WERI-Rb-1 (cell line): ENCODE data around the gene DCAF4L1.

Source experiments
- DNase-seq: peaks from one replicate; pipeline ENCODE4 v3.0.0-alpha.2; 2020
- H3K27ac ChIP-seq: fragments of 250-450 bp; sonication (Bioruptor Pico); 2 replicates; pipeline ENCODE4 v1.5.1; 2020; ENCODE audit warnings: mild to moderate bottlenecking, moderate library complexity
- H3K27me3 ChIP-seq: fragments of 250-450 bp; sonication (Bioruptor Pico); 2 replicates; pipeline ENCODE4 v1.5.1; 2021; ENCODE audit warnings: mild to moderate bottlenecking, low read depth, moderate library complexity; ENCODE audit not compliant: insufficient read depth, severe bottlenecking
- H3K36me3 ChIP-seq: fragments of 250-450 bp; sonication (Bioruptor Pico); 2 replicates; pipeline ENCODE4 v1.5.1; 2020; ENCODE audit warnings: mild to moderate bottlenecking, moderate library complexity
- H3K4me3 ChIP-seq: 2 replicates; pipeline ENCODE4 v1.5.1; 2011; ENCODE audit warnings: low read depth, mild to moderate bottlenecking, control low read depth, low read length
- H3K9me3 ChIP-seq: fragments of 250-450 bp; sonication (Bioruptor Pico); 2 replicates; pipeline ENCODE4 v1.5.1; 2021; ENCODE audit warnings: mild to moderate bottlenecking, moderate library complexity; ENCODE audit not compliant: severe bottlenecking
- TF ChIP-seq, protein P1 (sequence below): IDR thresholded peaks from 2 replicates; pipeline ENCODE4 v1.5.1; 2011; ENCODE audit warnings: low read depth, mild to moderate bottlenecking, control low read depth, inconsistent platforms, low read length

Gene DCAF4L1

GRCh38 chr4:41957634-41958033 is 23.9 kb upstream of the DCAF4L1 start:
- H3K27me3 ChIP-seq: no peaks in the 10 kb centered on the region
- H3K4me3 ChIP-seq: no peak overlapping the region
- no peaks in the 10 kb centered on the region for H3K9me3 ChIP-seq
- H3K36me3 ChIP-seq: peaks cover 5% of the 10 kb centered on the region
- no peak for DNase-seq
- TF ChIP-seq, protein P1, sequence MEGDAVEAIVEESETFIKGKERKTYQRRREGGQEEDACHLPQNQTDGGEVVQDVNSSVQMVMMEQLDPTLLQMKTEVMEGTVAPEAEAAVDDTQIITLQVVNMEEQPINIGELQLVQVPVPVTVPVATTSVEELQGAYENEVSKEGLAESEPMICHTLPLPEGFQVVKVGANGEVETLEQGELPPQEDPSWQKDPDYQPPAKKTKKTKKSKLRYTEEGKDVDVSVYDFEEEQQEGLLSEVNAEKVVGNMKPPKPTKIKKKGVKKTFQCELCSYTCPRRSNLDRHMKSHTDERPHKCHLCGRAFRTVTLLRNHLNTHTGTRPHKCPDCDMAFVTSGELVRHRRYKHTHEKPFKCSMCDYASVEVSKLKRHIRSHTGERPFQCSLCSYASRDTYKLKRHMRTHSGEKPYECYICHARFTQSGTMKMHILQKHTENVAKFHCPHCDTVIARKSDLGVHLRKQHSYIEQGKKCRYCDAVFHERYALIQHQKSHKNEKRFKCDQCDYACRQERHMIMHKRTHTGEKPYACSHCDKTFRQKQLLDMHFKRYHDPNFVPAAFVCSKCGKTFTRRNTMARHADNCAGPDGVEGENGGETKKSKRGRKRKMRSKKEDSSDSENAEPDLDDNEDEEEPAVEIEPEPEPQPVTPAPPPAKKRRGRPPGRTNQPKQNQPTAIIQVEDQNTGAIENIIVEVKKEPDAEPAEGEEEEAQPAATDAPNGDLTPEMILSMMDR: peak; percentile 58
- H3K27ac ChIP-seq: no peak overlapping the region

DNA sequence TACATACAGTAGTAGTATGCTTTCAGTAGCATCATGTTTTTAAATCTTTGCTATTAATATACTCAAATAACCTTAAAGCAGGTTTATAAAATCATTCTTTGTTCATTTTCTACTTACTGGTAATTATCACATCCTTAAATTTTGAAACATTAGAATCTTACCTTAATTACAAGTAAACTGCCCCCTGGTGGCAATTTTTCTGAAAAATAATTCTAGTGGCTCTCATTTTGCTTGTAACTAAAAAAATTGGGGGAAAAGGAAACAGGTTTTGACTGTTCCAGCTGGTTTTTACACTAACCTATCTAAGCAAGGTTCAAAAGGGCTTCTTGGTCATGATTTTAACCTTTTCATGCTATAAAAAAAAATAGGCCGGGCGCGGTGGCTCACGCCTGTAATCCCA is 18.5 kb upstream of the DCAF4L1 start:
- no peaks in the 10 kb centered on the region for H3K9me3 ChIP-seq
- H3K36me3 ChIP-seq: no peaks in the 10 kb centered on the region
- no peaks in the 10 kb centered on the region for H3K27me3 ChIP-seq
- H3K27ac ChIP-seq: no peak overlapping the region
- TF ChIP-seq, protein P1: no peak
- H3K4me3 ChIP-seq: no peak overlapping the region
- no peak for DNase-seq

- no peaks in the 10 kb centered on the region for H3K36me3 ChIP-seq
- peaks cover 5% of the 10 kb centered on the region for H3K9me3 ChIP-seq
- DNase-seq: no peak
- no peak overlapping the region for H3K27ac ChIP-seq
- TF ChIP-seq, protein P1: no peak
- H3K27me3 ChIP-seq: no peaks in the 10 kb centered on the region
- H3K4me3 ChIP-seq: no peak overlapping the region
These were observed 17.2 kb upstream of the DCAF4L1 start for GRCh38 chr4:41964401-41964800.

DNA sequence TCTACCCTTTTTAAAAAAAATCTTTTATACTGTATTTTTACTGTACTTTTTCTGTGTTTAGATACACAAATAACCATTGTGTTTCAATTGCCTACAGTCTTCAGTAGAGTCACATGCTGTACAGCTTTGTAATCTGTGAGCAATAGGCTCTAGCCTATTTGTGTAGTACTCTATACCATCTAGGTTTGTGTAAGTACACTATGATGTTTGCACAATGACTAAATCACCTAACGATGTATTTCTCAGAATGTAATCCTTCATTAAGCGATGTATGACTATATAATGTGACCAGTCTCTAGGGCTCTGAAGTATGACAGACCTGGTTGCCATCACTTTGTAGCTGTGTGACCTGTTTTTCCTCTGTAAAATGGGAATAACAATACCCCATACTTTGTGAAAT is 14.2 kb upstream of the DCAF4L1 start:
- H3K4me3 ChIP-seq: no peak overlapping the region
- H3K27ac ChIP-seq: no peak overlapping the region
- DNase-seq: no peak
- TF ChIP-seq, protein P1: no peak
- H3K27me3 ChIP-seq: no peaks in the 10 kb centered on the region
- no peaks in the 10 kb centered on the region for H3K36me3 ChIP-seq
- H3K9me3 ChIP-seq: peaks cover 5% of the 10 kb centered on the region

DNA sequence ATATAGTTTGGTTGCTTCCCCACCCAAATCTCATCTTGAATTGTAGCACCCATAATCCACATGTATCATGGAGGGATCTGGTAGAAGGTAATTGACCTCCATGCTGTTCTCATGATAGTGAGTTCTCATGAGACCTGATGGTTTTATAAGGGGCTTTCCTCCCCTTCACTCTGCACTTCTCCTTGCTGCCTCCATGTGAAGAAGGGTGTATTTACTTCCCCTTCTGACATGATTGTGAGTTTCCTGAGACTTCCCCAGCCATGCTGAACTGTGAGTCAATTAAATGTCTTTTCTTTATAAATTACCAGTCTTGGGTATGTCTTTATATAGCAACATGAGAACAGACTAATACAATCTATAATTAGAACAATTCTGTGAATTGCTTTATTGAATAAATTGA is 11.9 kb upstream of the DCAF4L1 start:
- H3K36me3 ChIP-seq: no peaks in the 10 kb centered on the region
- no peak for DNase-seq
- TF ChIP-seq, protein P1: no peak
- H3K27me3 ChIP-seq: no peaks in the 10 kb centered on the region
- H3K27ac ChIP-seq: no peak overlapping the region
- no peak overlapping the region for H3K4me3 ChIP-seq
- peaks cover 5% of the 10 kb centered on the region for H3K9me3 ChIP-seq

GRCh38 chr4:41975341-41975740 is 6.2 kb upstream of the DCAF4L1 start:
- H3K4me3 ChIP-seq: no peak overlapping the region
- H3K27me3 ChIP-seq: no peaks in the 10 kb centered on the region
- TF ChIP-seq, protein P1: no peak
- no peak overlapping the region for H3K27ac ChIP-seq
- no peaks in the 10 kb centered on the region for H3K9me3 ChIP-seq
- H3K36me3 ChIP-seq: no peaks in the 10 kb centered on the region
- DNase-seq: no peak
